ENCODE data around the gene TOPAZ1. TPM values are rescaled to one million over a fixed set of nuclear protein-coding genes. Genes with fewer than 3 reads are reported as not detected.
A peak's percentile ranks its signal among the peaks of the same experiment; 100 is the strongest.

TOPAZ1 gene
- not detected in 2 replicates for polyA plus RNA-seq (2011; rRNA removed)
- not detected in 2 replicates for polyA plus RNA-seq (2012; cell fraction: cytosol; rRNA removed)
- not detected in 2 replicates for polyA plus RNA-seq (2012; cell fraction: nucleus; rRNA removed)
- not detected in 3 replicates for polyA plus RNA-seq (2017; fragmentation: RNase III; extraction: RNeasy Plus Mini Kit Qiagen cat#74134 plus additional on column Dnase treatment)
- polyA minus RNA-seq (2011; rRNA and poly(A)+ RNA removed): not detected in 2 replicates

DNA sequence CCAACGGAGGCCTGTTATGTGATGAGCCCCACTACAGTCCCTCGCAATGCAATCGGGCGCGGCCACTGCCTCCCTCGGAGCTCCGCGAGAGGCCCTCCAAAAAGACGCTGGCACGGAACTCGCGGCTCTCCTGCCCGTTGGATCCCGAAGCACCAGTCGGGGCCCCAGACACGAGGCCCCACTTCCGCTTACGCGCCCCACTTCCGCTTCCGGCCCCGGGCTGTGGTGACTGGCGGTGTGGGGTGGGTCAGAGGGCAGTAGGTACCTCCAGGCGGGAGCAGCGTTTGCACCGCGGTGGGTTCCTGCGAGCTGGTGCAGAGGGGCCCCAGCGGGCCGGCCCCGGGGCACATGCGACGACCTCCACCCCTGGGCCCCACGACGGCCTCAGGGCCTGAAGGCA, at the start of gene TOPAZ1:
Gene TOPAZ1, plus strand, starts transcription at position 181 of the 400 bp plus-strand sequence. Its CDS starts 168 bp downstream, at position 349.
- no peak within 1 kb of the TSS for H3K4me2 ChIP-seq
- H3K4me1 ChIP-seq: no peaks in the 10 kb centered on the region
- no peak for ATAC-seq
- CTCF ChIA-PET: no interaction called here
- no peak for TF ChIP-seq NPAS2 (CRISPR knock-in tag; IDR thresholded peaks at IDR 0.05; ENCODE audit: borderline replicate concordance)
- TF ChIP-seq HDAC2 (IDR thresholded peaks at IDR 0.05): no peak
- TF ChIP-seq TFCP2L1 (CRISPR knock-in tag; IDR thresholded peaks at IDR 0.05): no peak
- no peak for TF ChIP-seq MAFK (IDR thresholded peaks at IDR 0.05; ENCODE audit: partially characterized antibody)
- TF ChIP-seq EP300 (IDR thresholded peaks at IDR 0.05): no peak
- TF ChIP-seq JUNB (IDR thresholded peaks at IDR 0.05): no peak
- POLR2A ChIA-PET: no interaction called here
- no peak within 1 kb of the TSS for H3K27ac ChIP-seq
- no CpG with 5 or more reads among the region's 35 CpGs for WGBS (ENCODE audit: missing lambda C conversion rate)
- no peak within 1 kb of the TSS for H3K4me3 ChIP-seq
- DNase-seq (ENCODE audit: low read depth in 1 of 2, low spot score in 1 of 2): no peak
- H3K9me3 ChIP-seq: peaks cover 2% of the 10 kb centered on the region; the same call in 2 of the 3 replicates
- FAIRE-seq: no peak

DNA sequence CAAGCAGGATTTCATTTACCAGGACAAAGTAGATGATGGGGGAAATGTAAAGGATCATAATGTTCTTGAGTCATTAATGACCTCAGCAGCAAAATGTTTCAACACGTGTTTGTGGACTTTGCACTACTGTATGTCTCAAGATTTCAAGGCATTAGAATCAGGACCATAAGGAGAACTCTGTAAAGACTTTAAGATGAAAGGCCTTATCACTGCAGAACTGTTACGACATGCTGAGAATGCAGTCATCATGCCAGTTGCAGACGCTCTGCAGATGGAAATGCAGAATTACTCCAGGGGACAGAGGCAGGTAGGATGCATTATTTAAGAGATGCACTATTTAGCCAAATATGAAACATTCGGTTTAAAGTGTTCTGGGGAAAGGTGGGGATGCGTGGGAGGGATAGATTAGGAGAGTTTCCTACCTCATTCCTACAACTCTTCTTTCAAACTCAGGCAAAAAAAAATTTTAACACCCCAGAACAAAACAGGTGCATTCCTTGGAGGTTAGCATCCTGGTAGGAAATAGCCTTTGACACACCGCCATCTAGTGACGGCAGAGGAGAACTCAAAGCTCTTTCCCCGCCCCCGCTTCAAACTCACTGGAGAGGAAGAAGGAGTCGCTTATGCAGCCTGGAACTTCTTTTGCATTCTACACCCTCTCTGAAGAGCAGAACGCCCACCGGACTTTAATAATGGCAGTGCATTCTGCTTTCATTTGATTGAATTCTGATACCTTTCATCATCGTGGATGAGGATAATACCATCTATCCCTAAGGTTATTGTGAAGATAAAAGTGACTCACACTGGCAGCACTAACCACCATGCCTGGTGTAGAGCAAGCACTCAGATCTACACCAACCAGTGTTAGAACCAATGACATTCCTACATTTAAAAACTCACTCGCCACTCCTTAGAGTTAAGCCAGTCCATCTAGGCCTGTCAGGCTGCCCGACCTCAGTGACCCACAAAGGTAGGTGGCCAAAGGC, 43.1 kb upstream of the TOPAZ1 start:
- WGBS (ENCODE audit: missing lambda C conversion rate): 7% methylated on average over 15 of the region's 15 CpGs
- H3K9me3 ChIP-seq: no peaks in the 10 kb centered on the region
- no peak for FAIRE-seq
- ChIA-PET POLR2A (interaction anchor here (0.7 kb wide), 1 partner anchor 202 kb away, joined by 4 read pairs; no protein-coding TSS in a partner anchor), CTCF (interaction anchor here (0.7 to 2.2 kb wide), 19 partner anchors 10 to 675 kb away, joined by 3 to 14 read pairs (median 3); no protein-coding TSS in a partner anchor)
- no peak overlapping the region for H3K4me3 ChIP-seq
- TF ChIP-seq POLR2AphosphoS2 (conservative IDR thresholded peaks at IDR 0.05; ENCODE audit: low read length) (no peak), NPAS2 (CRISPR knock-in tag; IDR thresholded peaks at IDR 0.05; ENCODE audit: borderline replicate concordance) (no peak), HEYL (CRISPR knock-in tag; IDR thresholded peaks at IDR 0.05) (no peak), ZC3H11A (IDR thresholded peaks at IDR 0.05) (no peak), HDAC2 (IDR thresholded peaks at IDR 0.05) (no peak), TP53 (CRISPR knock-in tag; IDR thresholded peaks at IDR 0.05) (no peak), ZNF302 (CRISPR knock-in tag; IDR thresholded peaks at IDR 0.05) (no peak), FOXS1 (CRISPR knock-in tag; IDR thresholded peaks at IDR 0.05) (no peak), MAZ (IDR thresholded peaks at IDR 0.05; ENCODE audit: borderline replicate concordance, low read depth, low read length) (no peak), SMC3 (IDR thresholded peaks at IDR 0.05) (peak; percentile 68), BHLHE40 (IDR thresholded peaks at IDR 0.05; ENCODE audit: low read depth, low read length) (no peak), RAD21 (conservative IDR thresholded peaks at IDR 0.05 in 1 of 2, IDR thresholded peaks at IDR 0.05 in 1 of 2) (peak; percentile 82 to 89), CBX2 (IDR thresholded peaks at IDR 0.05; ENCODE audit: borderline replicate concordance, low read depth) (no peak), KDM5A (IDR thresholded peaks at IDR 0.05) (no peak)
- TF ChIP-seq, protein P1, sequence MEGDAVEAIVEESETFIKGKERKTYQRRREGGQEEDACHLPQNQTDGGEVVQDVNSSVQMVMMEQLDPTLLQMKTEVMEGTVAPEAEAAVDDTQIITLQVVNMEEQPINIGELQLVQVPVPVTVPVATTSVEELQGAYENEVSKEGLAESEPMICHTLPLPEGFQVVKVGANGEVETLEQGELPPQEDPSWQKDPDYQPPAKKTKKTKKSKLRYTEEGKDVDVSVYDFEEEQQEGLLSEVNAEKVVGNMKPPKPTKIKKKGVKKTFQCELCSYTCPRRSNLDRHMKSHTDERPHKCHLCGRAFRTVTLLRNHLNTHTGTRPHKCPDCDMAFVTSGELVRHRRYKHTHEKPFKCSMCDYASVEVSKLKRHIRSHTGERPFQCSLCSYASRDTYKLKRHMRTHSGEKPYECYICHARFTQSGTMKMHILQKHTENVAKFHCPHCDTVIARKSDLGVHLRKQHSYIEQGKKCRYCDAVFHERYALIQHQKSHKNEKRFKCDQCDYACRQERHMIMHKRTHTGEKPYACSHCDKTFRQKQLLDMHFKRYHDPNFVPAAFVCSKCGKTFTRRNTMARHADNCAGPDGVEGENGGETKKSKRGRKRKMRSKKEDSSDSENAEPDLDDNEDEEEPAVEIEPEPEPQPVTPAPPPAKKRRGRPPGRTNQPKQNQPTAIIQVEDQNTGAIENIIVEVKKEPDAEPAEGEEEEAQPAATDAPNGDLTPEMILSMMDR (IDR thresholded peaks at IDR 0.05): peak; percentile 71
- TF ChIP-seq, protein P2, sequence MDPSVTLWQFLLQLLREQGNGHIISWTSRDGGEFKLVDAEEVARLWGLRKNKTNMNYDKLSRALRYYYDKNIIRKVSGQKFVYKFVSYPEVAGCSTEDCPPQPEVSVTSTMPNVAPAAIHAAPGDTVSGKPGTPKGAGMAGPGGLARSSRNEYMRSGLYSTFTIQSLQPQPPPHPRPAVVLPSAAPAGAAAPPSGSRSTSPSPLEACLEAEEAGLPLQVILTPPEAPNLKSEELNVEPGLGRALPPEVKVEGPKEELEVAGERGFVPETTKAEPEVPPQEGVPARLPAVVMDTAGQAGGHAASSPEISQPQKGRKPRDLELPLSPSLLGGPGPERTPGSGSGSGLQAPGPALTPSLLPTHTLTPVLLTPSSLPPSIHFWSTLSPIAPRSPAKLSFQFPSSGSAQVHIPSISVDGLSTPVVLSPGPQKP (IDR thresholded peaks at IDR 0.05; ENCODE audit: low read depth, low read length): no peak
- TF ChIP-seq, protein P3, sequence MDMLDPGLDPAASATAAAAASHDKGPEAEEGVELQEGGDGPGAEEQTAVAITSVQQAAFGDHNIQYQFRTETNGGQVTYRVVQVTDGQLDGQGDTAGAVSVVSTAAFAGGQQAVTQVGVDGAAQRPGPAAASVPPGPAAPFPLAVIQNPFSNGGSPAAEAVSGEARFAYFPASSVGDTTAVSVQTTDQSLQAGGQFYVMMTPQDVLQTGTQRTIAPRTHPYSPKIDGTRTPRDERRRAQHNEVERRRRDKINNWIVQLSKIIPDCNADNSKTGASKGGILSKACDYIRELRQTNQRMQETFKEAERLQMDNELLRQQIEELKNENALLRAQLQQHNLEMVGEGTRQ (IDR thresholded peaks at IDR 0.05): no peak
- H3K4me2 ChIP-seq: 0 out of 3 replicates have a peak overlapping the region, but pooled peaks have one; percentile 19
- H3K4me1 ChIP-seq: peaks cover 6% of the 10 kb centered on the region; the same call in 2 of the 3 replicates
- peak; percentile 51 to 67 for DNase-seq (ENCODE audit: low read depth in 1 of 2, low spot score in 1 of 2)
- no peak overlapping the region for H3K27ac ChIP-seq
- peak; percentile 91 to 94 for ATAC-seq

Data from A549 (cell line).